HCT116 (cell line): ENCODE data around the gene PFKFB3. TPM values are rescaled to one million over a fixed set of nuclear protein-coding genes. Genes with fewer than 3 reads are reported as not detected.

Experiments
- ATAC-seq: fragments of 200-7000 bp; cut with Tn5 transposase; 2 replicates; pipeline ENCODE4 v1.9.1; 2020; ENCODE audit warnings: mild to moderate bottlenecking, moderate library complexity
- BruUV-seq: library from RNA; stranded (reverse); fragments of 400-500 nt; replicated peaks from 2 replicates; lab custom pipeline; 2021; lab: Mats Ljungman, UMichigan
- CTCF ChIA-PET: fragments of 300-600 bp; sonication (Branson Sonifier 250); formaldehyde crosslinking; loops from one replicate; lab custom pipeline; 2021; ENCODE audit warnings: antibody characterized with exemption; lab: Charles Lee
- POLR2A ChIA-PET: fragments of 300-600, 350-600 bp; sonication (Branson Sonifier 250); formaldehyde crosslinking; loops from one replicate; lab custom pipeline; 2021; ENCODE audit warnings: antibody characterized with exemption; lab: Charles Lee
- RAD21 ChIA-PET, 2 experiments: fragments of 300-600 bp; sonication (Branson Sonifier 250); formaldehyde crosslinking; loops; one replicate each; lab custom pipeline; 2023; ENCODE audit warnings: low total read pairs in 2 of 2; ENCODE audit not compliant: uncharacterized antibody in 2 of 2, unreplicated experiment in 2 of 2, low non-redundant PET in 1 of 2; lab: Charles Lee
- DNase-seq: peaks from one replicate; pipeline ENCODE4 v3.0.0-alpha.2; 2010; ENCODE audit warnings: low read depth, low spot score
- H2AFZ ChIP-seq: fragments of 200-600 bp; shearing (Covaris generic), sonication (generic); 2 replicates; pipeline ENCODE4 v1.6.1; 2017; ENCODE audit warnings: low read depth, mixed run types, mixed read lengths, antibody characterized with exemption, low read length; ENCODE audit not compliant: poor library complexity, severe bottlenecking
- H3K27ac ChIP-seq: 2 replicates; pipeline ENCODE4 v1.5.1; 2012; ENCODE audit warnings: low read depth, low read length
- H3K27me3 ChIP-seq: fragments of 200-600 bp; sonication (generic); 2 replicates; pipeline ENCODE4 v1.6.1; 2016; ENCODE audit warnings: mixed run types, low read length, mixed read lengths; ENCODE audit not compliant: insufficient read depth
- H3K36me3 ChIP-seq, 2 experiments: fragments of 200-500 bp in 1 of 2; fragments of 200-600 bp in 1 of 2; sonication (Bioruptor generic) in 1 of 2; sonication (generic) in 1 of 2; 2 replicates each; pipeline versions ENCODE4 v1.5.1 to v1.6.1; 2014 to 2016; ENCODE audit warnings: low read length in 2 of 2, inconsistent platforms in 1 of 2, mixed read lengths in 1 of 2, mixed run types in 1 of 2; ENCODE audit not compliant: insufficient read depth in 2 of 2, control insufficient read depth in 1 of 2
- H3K4me1 ChIP-seq, 2 experiments: fragments of 200-600 bp in 1 of 2; sonication (generic) in 1 of 2; 2 replicates each; pipeline versions ENCODE4 v1.5.1 to v1.6.1; 2012 to 2017; ENCODE audit warnings: low read length in 2 of 2, inconsistent platforms in 1 of 2, mild to moderate bottlenecking in 1 of 2, mixed read lengths in 1 of 2, mixed run types in 1 of 2, moderate library complexity in 1 of 2; ENCODE audit not compliant: insufficient read depth in 2 of 2, control insufficient read depth in 1 of 2
- H3K4me2 ChIP-seq: fragments of 200-600 bp; sonication (generic); 2 replicates; pipeline ENCODE4 v1.6.1; 2017; ENCODE audit warnings: mixed run types, low read length, mixed read lengths
- H3K4me3 ChIP-seq, 2 experiments: fragments of 200-600 bp in 1 of 2; sonication (generic) in 1 of 2; replicated peaks in 1 of 2; 2 replicates each; pipeline ENCODE4 v1.5.1; 2011 to 2016; ENCODE audit warnings: low read length in 2 of 2, control low read depth in 1 of 2, low read depth in 1 of 2, mild to moderate bottlenecking in 1 of 2, mixed read lengths in 1 of 2, mixed run types in 1 of 2
- H3K79me2 ChIP-seq: fragments of 200-600 bp; sonication (generic); 2 replicates; pipeline ENCODE4 v1.6.1; 2017; ENCODE audit warnings: mild to moderate bottlenecking, mixed run types, low read length, moderate library complexity, mixed read lengths; ENCODE audit not compliant: insufficient read depth
- H3K9ac ChIP-seq: fragments of 200-600 bp; sonication (generic); 2 replicates; pipeline ENCODE4 v1.6.1; 2016; ENCODE audit warnings: low read length, mixed read lengths
- H3K9me2 ChIP-seq: fragments of 200-600 bp; sonication (generic), shearing (Covaris generic); 2 replicates; pipeline ENCODE4 v1.6.1; 2017; ENCODE audit warnings: mixed run types, mild to moderate bottlenecking, moderate library complexity; ENCODE audit not compliant: insufficient read depth
- H3K9me3 ChIP-seq, 2 experiments: fragments of 200-500 bp in 1 of 2; fragments of 200-600 bp in 1 of 2; sonication (Bioruptor generic) in 1 of 2; sonication (generic) in 1 of 2; 2 replicates each; pipeline ENCODE4 v1.6.1; 2014 to 2017; ENCODE audit warnings: low read length in 2 of 2, mixed read lengths in 2 of 2, inconsistent platforms in 1 of 2, low read depth in 1 of 2, mild to moderate bottlenecking in 1 of 2, mixed run types in 1 of 2, moderate library complexity in 1 of 2; ENCODE audit not compliant: control insufficient read depth in 1 of 2, insufficient read depth in 1 of 2
- H4K20me1 ChIP-seq: fragments of 200-600 bp; sonication (generic), shearing (Covaris generic); 2 replicates; pipeline ENCODE4 v1.6.1; 2017; ENCODE audit warnings: mixed run types, mild to moderate bottlenecking, moderate library complexity; ENCODE audit not compliant: insufficient read depth
- ATF3 ChIP-seq: IDR thresholded peaks from 2 replicates; pipeline ENCODE4 v1.6.1; 2012
- CBX3 ChIP-seq: IDR thresholded peaks from 2 replicates; pipeline ENCODE4 v1.6.1; 2012; ENCODE audit warnings: low read depth
- CTCF ChIP-seq, 3 experiments: fragments of 200-600 bp in 1 of 3; sonication (generic) in 1 of 3; IDR thresholded peaks in 2 of 3; conservative IDR thresholded peaks in 1 of 3; 2 replicates each; pipeline ENCODE4 v1.5.1; 2012 to 2017; ENCODE audit warnings: low read depth in 2 of 3, low read length in 2 of 3, antibody characterized with exemption in 1 of 3, borderline replicate concordance in 1 of 3, control low read depth in 1 of 3, mild to moderate bottlenecking in 1 of 3, mixed read lengths in 1 of 3, mixed run types in 1 of 3, moderate library complexity in 1 of 3; ENCODE audit not compliant: insufficient read depth in 1 of 3
- EGR1 ChIP-seq: IDR thresholded peaks from 2 replicates; pipeline ENCODE4 v1.6.1; 2012; ENCODE audit warnings: low read depth
- ELF1 ChIP-seq: IDR thresholded peaks from 2 replicates; pipeline ENCODE4 v1.6.1; 2012; ENCODE audit warnings: low read depth, borderline replicate concordance
- EZH2 ChIP-seq: fragments of 200-600 bp; sonication (generic); IDR thresholded peaks from 2 replicates; pipeline ENCODE4 v1.6.1; 2017; ENCODE audit warnings: antibody characterized with exemption, mixed run types
- EZH2phosphoT487 ChIP-seq: fragments of 200-600 bp; IDR thresholded peaks from 2 replicates; pipeline ENCODE4 v1.6.1; 2018; ENCODE audit warnings: antibody characterized with exemption, borderline replicate concordance
- JUND ChIP-seq: IDR thresholded peaks from 2 replicates; pipeline ENCODE4 v1.6.1; 2012
- POLR2A ChIP-seq: IDR thresholded peaks from 2 replicates; pipeline ENCODE4 v1.7.0; 2011; ENCODE audit warnings: borderline replicate concordance; ENCODE audit not compliant: insufficient read depth, insufficient read length; ENCODE audit errors: extremely low read depth
- POLR2AphosphoS5 ChIP-seq: IDR thresholded peaks from 2 replicates; pipeline ENCODE4 v1.6.1; 2011; ENCODE audit warnings: mild to moderate bottlenecking, low read depth, low read length, moderate library complexity
- RAD21 ChIP-seq: IDR thresholded peaks from 2 replicates; pipeline ENCODE4 v1.6.1; 2012; ENCODE audit warnings: low read depth, mild to moderate bottlenecking
- REST ChIP-seq: IDR thresholded peaks from 2 replicates; pipeline ENCODE4 v1.6.1; 2012; ENCODE audit warnings: low read depth
- SIN3A ChIP-seq: IDR thresholded peaks from 2 replicates; pipeline ENCODE4 v1.6.1; 2012; ENCODE audit warnings: low read depth
- SP1 ChIP-seq: IDR thresholded peaks from 2 replicates; pipeline ENCODE4 v1.6.1; 2012; ENCODE audit warnings: low read depth
- TCF7L2 ChIP-seq: IDR thresholded peaks from 2 replicates; pipeline ENCODE4 v1.7.0; 2011; ENCODE audit warnings: borderline replicate concordance, inconsistent platforms; ENCODE audit not compliant: insufficient read depth, insufficient read length; ENCODE audit errors: extremely low read depth
- YY1 ChIP-seq: IDR thresholded peaks from 2 replicates; pipeline ENCODE4 v1.6.1; 2011; ENCODE audit warnings: low read length, low read depth, moderate library complexity, mild to moderate bottlenecking; ENCODE audit not compliant: insufficient replicate concordance; ENCODE audit errors: extremely low read depth
- ZBTB33 ChIP-seq: IDR thresholded peaks from 2 replicates; pipeline ENCODE4 v1.6.1; 2011; ENCODE audit warnings: mild to moderate bottlenecking, low read length, moderate library complexity; ENCODE audit not compliant: insufficient replicate concordance; ENCODE audit errors: extremely low read depth
- ZFX ChIP-seq: fragments of 450-650 bp; IDR thresholded peaks from 2 replicates; pipeline ENCODE4 v1.6.1; 2017
- ZNF274 ChIP-seq: fragments of 200-500 bp; sonication (Bioruptor generic); IDR thresholded peaks from 2 replicates; pipeline ENCODE4 v1.6.1; 2014; ENCODE audit warnings: mild to moderate bottlenecking, low read depth, low read length, inconsistent platforms
- intact Hi-C: fragments of 100-400 bp; cut with micrococcal nuclease; formaldehyde crosslinking; loops from 2 replicates; pipeline ENCODE4 v1.10.0; 2022
- total RNA-seq: library from RNA; stranded (reverse); gene quantifications from one replicate; pipeline ENCODE4 v1.2.1, GENCODE V29; 2021; ENCODE audit not compliant: unreplicated experiment
- TF ChIP-seq, protein P1 (sequence below): IDR thresholded peaks from 2 replicates; pipeline ENCODE4 v1.6.1; 2012

The PFKFB3 gene
- total RNA-seq, 1 experiment from 2014 or later: 50.8 TPM

DNA sequence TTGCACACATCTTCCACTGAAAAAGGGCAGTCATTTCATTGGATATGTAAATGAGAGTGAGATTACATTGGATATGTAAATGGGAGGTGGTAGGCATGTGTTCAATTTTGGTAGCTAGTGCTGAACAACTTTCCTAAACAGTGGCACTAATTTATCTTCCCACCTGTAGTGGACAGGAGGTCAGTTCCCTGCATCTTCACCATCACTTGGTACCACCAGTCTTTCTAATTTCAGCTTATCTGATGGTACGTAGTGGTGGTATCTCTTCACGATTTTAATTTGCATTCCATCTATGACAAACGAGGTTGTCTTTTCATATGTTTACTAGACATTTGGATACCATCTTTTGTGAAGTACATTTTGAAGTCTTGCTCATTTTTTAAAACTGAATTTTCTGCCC, 58.1 kb downstream of the PFKFB3 start:
- H3K27me3 ChIP-seq: no peaks in the 10 kb centered on the region
- no peaks in the 10 kb centered on the region for H4K20me1 ChIP-seq
- ChIA-PET CTCF (no interaction called here), POLR2A (no interaction called here), RAD21 (no interaction called here)
- intact Hi-C loops: no loop called here
- ATAC-seq: no peak
- H3K9me3 ChIP-seq: no peaks in the 10 kb centered on the region
- no peak overlapping the region for H2AFZ ChIP-seq
- no peaks in the 10 kb centered on the region for H3K36me3 ChIP-seq
- H3K4me3 ChIP-seq: no peak overlapping the region
- H3K9ac ChIP-seq: no peak overlapping the region
- DNase-seq: no peak
- H3K9me2 ChIP-seq: no peaks in the 10 kb centered on the region
- no TSS peak for BruUV-seq
- no peak overlapping the region for H3K27ac ChIP-seq
- no peaks in the 10 kb centered on the region for H3K4me1 ChIP-seq
- H3K79me2 ChIP-seq: no peaks in the 10 kb centered on the region
- no peak overlapping the region for H3K4me2 ChIP-seq
- TF ChIP-seq SP1 (no peak), EZH2phosphoT487 (no peak), YY1 (no peak), REST (no peak), POLR2A (no peak), RAD21 (no peak), EZH2 (no peak), CBX3 (no peak), CTCF (IDR thresholded peaks at IDR 0.05 in 2 of 3, conservative IDR thresholded peaks at IDR 0.05 in 1 of 3; ENCODE audit: borderline replicate concordance in 1 of 3, insufficient read depth in 1 of 3, low read depth in 2 of 3, low read length in 2 of 3) (no peak), TCF7L2 (no peak), POLR2AphosphoS5 (no peak), EGR1 (no peak), ELF1 (no peak), ZBTB33 (no peak), JUND (no peak), ZFX (no peak), SIN3A (no peak), ZNF274 (no peak), ATF3 (no peak)
- TF ChIP-seq, protein P1, sequence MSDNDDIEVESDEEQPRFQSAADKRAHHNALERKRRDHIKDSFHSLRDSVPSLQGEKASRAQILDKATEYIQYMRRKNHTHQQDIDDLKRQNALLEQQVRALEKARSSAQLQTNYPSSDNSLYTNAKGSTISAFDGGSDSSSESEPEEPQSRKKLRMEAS: no peak
